ENCODE measurements around the gene RXFP4. TPM values are rescaled to one million over a fixed set of nuclear protein-coding genes. Genes with fewer than 3 reads are reported as not detected.

The RXFP4 gene
- total RNA-seq, 1 experiment from 2014 or later = not detected

DNA sequence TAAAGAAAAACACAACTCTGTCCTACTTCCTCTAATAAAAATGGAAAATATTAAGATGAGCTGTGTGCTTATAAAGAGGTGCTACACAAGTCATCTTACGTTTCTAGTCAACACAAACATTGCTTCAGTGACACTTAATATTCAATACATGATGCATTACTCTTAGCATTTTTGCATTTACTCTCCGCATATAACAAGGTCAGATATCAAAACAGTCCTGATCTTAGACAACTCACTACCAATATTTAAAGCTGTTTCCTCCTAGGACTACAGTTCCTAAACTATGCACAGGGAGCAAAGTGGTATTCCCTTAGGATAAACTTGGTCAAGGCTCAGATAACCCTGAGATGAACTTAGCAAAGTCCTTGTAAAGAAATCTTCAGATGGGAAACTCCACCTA, 42.5 kb upstream of the RXFP4 start:
- Histone ChIP-seq H3K36me3 (ENCODE audit: control insufficient read depth, insufficient read depth, low read length) (peaks cover 2% of the 10 kb centered on the region; the same call in 1 of the 2 replicates), H3K4me1 (0 out of 2 replicates have a peak, but pooled peaks cover under 1% of the 10 kb centered on the region), H3K9me3 (no peaks in the 10 kb centered on the region), H3K4me3 (ENCODE audit: low read depth, low read length) (no peak overlapping the region), H3K27me3 (replicated peaks; ENCODE audit: control insufficient read depth, insufficient read depth, low read length) (no peaks in the 10 kb centered on the region)
- TF ChIP-seq, protein P1, sequence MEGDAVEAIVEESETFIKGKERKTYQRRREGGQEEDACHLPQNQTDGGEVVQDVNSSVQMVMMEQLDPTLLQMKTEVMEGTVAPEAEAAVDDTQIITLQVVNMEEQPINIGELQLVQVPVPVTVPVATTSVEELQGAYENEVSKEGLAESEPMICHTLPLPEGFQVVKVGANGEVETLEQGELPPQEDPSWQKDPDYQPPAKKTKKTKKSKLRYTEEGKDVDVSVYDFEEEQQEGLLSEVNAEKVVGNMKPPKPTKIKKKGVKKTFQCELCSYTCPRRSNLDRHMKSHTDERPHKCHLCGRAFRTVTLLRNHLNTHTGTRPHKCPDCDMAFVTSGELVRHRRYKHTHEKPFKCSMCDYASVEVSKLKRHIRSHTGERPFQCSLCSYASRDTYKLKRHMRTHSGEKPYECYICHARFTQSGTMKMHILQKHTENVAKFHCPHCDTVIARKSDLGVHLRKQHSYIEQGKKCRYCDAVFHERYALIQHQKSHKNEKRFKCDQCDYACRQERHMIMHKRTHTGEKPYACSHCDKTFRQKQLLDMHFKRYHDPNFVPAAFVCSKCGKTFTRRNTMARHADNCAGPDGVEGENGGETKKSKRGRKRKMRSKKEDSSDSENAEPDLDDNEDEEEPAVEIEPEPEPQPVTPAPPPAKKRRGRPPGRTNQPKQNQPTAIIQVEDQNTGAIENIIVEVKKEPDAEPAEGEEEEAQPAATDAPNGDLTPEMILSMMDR (IDR thresholded peaks at IDR 0.05; ENCODE audit: insufficient read depth in 1 of 2, low read depth in 1 of 2, low read length in 1 of 2, severe bottlenecking in 1 of 2, unreplicated experiment in 1 of 2) = no peak
- BruUV-seq (replicated peaks) = no TSS peak
- H3K36me3 Mint-ChIP-seq (ENCODE audit: insufficient read depth, unreplicated experiment) = peaks cover 55% of the 10 kb centered on the region
- H3K4me1 Mint-ChIP-seq (ENCODE audit: low read depth, unreplicated experiment) = no peaks in the 10 kb centered on the region
- ChIA-PET POLR2A (no interaction called here), CTCF (no interaction called here)
- no peaks in the 10 kb centered on the region for H3K9me3 Mint-ChIP-seq (ENCODE audit: unreplicated experiment)
- intact Hi-C loops (cut with micrococcal nuclease; ENCODE audit: unreplicated experiment) = no loop called here
- H3K27ac Mint-ChIP-seq (ENCODE audit: unreplicated experiment) = no peak overlapping the region
- no peak for DNase-seq
- H3K4me3 Mint-ChIP-seq (ENCODE audit: unreplicated experiment) = no peak overlapping the region
- H3K27me3 Mint-ChIP-seq (ENCODE audit: insufficient read depth, unreplicated experiment) = no peaks in the 10 kb centered on the region

DNA sequence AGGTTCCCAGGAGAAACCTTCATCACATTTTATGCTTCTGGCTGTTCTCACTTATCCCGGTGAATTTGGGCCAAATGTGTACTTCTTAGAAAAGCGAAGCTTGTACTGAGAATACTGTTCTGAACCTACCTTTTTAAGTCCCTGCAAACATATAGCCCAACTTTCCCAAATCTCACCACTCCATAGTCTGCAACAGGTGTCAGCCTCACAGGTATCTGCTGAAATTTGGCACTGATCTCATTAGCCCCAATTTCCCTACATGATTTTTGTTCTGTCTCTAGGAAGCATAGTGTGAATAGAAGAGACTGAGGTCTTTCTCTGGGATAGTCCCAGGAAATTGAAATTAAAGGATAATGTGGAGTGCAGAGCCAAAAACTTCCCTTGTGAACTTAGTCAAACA, 41.8 kb upstream of the RXFP4 start:
- Histone ChIP-seq H3K27me3 (replicated peaks; ENCODE audit: control insufficient read depth, insufficient read depth, low read length) (no peaks in the 10 kb centered on the region), H3K36me3 (ENCODE audit: control insufficient read depth, insufficient read depth, low read length) (peaks cover 2% of the 10 kb centered on the region; the same call in 1 of the 2 replicates), H3K9me3 (no peaks in the 10 kb centered on the region), H3K4me3 (ENCODE audit: low read depth, low read length) (no peak overlapping the region), H3K4me1 (no peaks in the 10 kb centered on the region)
- CTCF ChIA-PET = no interaction called here
- H3K4me3 Mint-ChIP-seq (ENCODE audit: unreplicated experiment) = no peak overlapping the region
- TSS peak; percentile 14 for BruUV-seq (replicated peaks)
- intact Hi-C loops (cut with micrococcal nuclease; ENCODE audit: unreplicated experiment) = no loop called here
- no peaks in the 10 kb centered on the region for H3K4me1 Mint-ChIP-seq (ENCODE audit: low read depth, unreplicated experiment)
- POLR2A ChIA-PET = no interaction called here
- H3K27ac Mint-ChIP-seq (ENCODE audit: unreplicated experiment) = no peak overlapping the region
- H3K36me3 Mint-ChIP-seq (ENCODE audit: insufficient read depth, unreplicated experiment) = peaks cover 63% of the 10 kb centered on the region
- no peaks in the 10 kb centered on the region for H3K27me3 Mint-ChIP-seq (ENCODE audit: insufficient read depth, unreplicated experiment)
- no peaks in the 10 kb centered on the region for H3K9me3 Mint-ChIP-seq (ENCODE audit: unreplicated experiment)
- TF ChIP-seq, protein P1 (IDR thresholded peaks at IDR 0.05; ENCODE audit: insufficient read depth in 1 of 2, low read depth in 1 of 2, low read length in 1 of 2, severe bottlenecking in 1 of 2, unreplicated experiment in 1 of 2) = no peak
- no peak for DNase-seq

DNA sequence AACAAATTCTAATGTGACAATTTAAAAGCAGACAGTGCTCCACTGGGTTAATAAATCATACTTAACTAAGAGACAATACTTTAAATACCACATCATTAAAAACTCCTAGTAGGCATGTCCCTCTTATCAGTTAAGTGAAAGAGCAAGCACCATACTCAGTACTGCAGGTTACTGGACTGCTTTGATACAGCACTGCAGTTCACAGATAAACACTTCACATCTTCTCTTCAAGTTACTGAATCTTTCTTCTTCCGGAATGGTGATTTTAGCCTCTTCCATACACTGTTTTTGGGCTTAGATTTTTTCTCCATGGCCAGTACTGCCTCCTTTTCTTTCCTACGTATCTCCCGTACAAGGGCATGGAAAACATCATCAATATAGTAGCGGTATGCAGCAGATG, 41.3 kb upstream of the RXFP4 start:
- intact Hi-C loops (cut with micrococcal nuclease; ENCODE audit: unreplicated experiment) = no loop called here
- BruUV-seq (replicated peaks) = no TSS peak
- H3K36me3 Mint-ChIP-seq (ENCODE audit: insufficient read depth, unreplicated experiment) = peaks cover 65% of the 10 kb centered on the region
- no peaks in the 10 kb centered on the region for H3K4me1 ChIP-seq
- DNase-seq = no peak
- no peak overlapping the region for H3K4me3 Mint-ChIP-seq (ENCODE audit: unreplicated experiment)
- H3K9me3 Mint-ChIP-seq (ENCODE audit: unreplicated experiment) = no peaks in the 10 kb centered on the region
- H3K36me3 ChIP-seq (ENCODE audit: control insufficient read depth, insufficient read depth, low read length) = peaks cover 5% of the 10 kb centered on the region
- H3K27ac Mint-ChIP-seq (ENCODE audit: unreplicated experiment) = no peak overlapping the region
- no peaks in the 10 kb centered on the region for H3K27me3 ChIP-seq (replicated peaks; ENCODE audit: control insufficient read depth, insufficient read depth, low read length)
- no peak overlapping the region for H3K4me3 ChIP-seq (ENCODE audit: low read depth, low read length)
- no peaks in the 10 kb centered on the region for H3K9me3 ChIP-seq
- TF ChIP-seq, protein P1 (IDR thresholded peaks at IDR 0.05; ENCODE audit: insufficient read depth in 1 of 2, low read depth in 1 of 2, low read length in 1 of 2, severe bottlenecking in 1 of 2, unreplicated experiment in 1 of 2) = no peak
- POLR2A ChIA-PET = no interaction called here
- no peaks in the 10 kb centered on the region for H3K4me1 Mint-ChIP-seq (ENCODE audit: low read depth, unreplicated experiment)
- CTCF ChIA-PET = no interaction called here
- H3K27me3 Mint-ChIP-seq (ENCODE audit: insufficient read depth, unreplicated experiment) = no peaks in the 10 kb centered on the region

Data from Caco-2 (cell line).